Measurements from ENCODE around the gene SUN3. TPM values are rescaled to one million over a fixed set of nuclear protein-coding genes. Genes with fewer than 3 reads are reported as not detected.
A peak's percentile ranks its signal among the peaks of the same experiment; 100 is the strongest.

The SUN3 gene
- total and polyA plus RNA-seq, 9 of the 15 experiments (the other 6 are each of a cell fraction or from before 2014, with no cell fraction given), result 0.04 to 0.06 TPM; not detected in 7

DNA sequence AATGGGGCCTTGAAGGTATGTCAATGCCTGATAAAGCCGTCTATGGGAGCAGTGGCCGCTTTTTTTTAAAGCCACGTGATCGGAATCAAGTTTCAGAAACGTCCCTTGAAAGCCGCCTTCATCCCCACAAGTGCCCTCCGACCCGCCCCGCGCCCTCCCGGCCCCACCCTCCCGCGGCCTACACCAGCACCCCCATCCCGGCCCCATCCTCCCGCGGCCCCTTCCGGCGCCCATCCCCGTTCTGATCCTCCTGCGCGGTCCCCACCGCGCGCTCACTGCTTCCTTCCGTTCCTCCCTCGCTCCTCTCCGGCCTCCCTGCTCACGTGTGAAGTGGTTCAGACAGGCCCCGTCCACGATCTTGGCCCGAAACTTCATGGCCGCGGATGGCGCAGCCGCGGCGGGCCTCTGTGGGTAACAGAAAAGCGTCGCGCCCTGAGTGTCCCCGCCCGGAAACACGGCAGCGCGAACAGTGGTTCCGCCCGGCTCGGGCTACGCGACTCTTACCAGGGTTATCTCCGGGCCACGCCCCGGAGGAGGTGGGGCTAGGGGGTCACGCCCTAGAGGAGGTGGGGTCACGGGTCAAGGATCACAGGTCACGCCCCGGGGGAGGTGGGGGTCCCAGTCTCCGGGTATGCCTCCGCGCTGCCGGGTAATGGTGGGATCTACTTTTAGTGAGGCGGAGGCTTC lies 49.6 kb downstream of the SUN3 start, which contains the start of gene HUS1 (continued):
- TF ChIP-seq KDM4B (IDR thresholded peaks at IDR 0.05; ENCODE audit: borderline replicate concordance in 2 of 2, low read depth in 1 of 2) (peak in 1 of 2 experiments; percentile 85; a peak in 1 of 4 replicates), PML (IDR thresholded peaks at IDR 0.05; ENCODE audit: low read length) (peak; percentile 67), SAP30 (IDR thresholded peaks at IDR 0.05; ENCODE audit: borderline replicate concordance, insufficient read depth, low read depth, low read length, poor library complexity, severe bottlenecking) (no peak), ZNF274 (IDR thresholded peaks at IDR 0.05; ENCODE audit: borderline replicate concordance, low read depth, low read length) (no peak), KLF13 (tag; IDR thresholded peaks at IDR 0.05; ENCODE audit: borderline replicate concordance, low read depth) (peak; percentile 84), GATAD2B (IDR thresholded peaks at IDR 0.05; ENCODE audit: borderline replicate concordance) (peak; percentile 28; the same call in 1 of the 2 replicates), SMARCA4 (IDR thresholded peaks at IDR 0.05) (no peak), NR2F6 (CRISPR knock-in tag; IDR thresholded peaks at IDR 0.05) (0 out of 2 replicates have a peak, but pooled peaks have one; percentile 43), FOXK1 (CRISPR knock-in tag; IDR thresholded peaks at IDR 0.05; ENCODE audit: borderline replicate concordance) (no peak), HEY1 (CRISPR knock-in tag; IDR thresholded peaks at IDR 0.05; ENCODE audit: borderline replicate concordance) (no peak), TARDBP (IDR thresholded peaks at IDR 0.05) (peak; percentile 75; the same call in 1 of the 2 replicates), CHD2 (IDR thresholded peaks at IDR 0.05; ENCODE audit: low read depth, low read length) (peak; percentile 34; the same call in 1 of the 2 replicates), ARID1B (IDR thresholded peaks at IDR 0.05) (peak; percentile 47; the same call in 1 of the 2 replicates)
- TF ChIP-seq, protein P1, sequence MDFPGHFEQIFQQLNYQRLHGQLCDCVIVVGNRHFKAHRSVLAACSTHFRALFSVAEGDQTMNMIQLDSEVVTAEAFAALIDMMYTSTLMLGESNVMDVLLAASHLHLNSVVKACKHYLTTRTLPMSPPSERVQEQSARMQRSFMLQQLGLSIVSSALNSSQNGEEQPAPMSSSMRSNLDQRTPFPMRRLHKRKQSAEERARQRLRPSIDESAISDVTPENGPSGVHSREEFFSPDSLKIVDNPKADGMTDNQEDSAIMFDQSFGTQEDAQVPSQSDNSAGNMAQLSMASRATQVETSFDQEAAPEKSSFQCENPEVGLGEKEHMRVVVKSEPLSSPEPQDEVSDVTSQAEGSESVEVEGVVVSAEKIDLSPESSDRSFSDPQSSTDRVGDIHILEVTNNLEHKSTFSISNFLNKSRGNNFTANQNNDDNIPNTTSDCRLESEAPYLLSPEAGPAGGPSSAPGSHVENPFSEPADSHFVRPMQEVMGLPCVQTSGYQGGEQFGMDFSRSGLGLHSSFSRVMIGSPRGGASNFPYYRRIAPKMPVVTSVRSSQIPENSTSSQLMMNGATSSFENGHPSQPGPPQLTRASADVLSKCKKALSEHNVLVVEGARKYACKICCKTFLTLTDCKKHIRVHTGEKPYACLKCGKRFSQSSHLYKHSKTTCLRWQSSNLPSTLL (IDR thresholded peaks at IDR 0.05), result no peak
- TF ChIP-seq, protein P2, sequence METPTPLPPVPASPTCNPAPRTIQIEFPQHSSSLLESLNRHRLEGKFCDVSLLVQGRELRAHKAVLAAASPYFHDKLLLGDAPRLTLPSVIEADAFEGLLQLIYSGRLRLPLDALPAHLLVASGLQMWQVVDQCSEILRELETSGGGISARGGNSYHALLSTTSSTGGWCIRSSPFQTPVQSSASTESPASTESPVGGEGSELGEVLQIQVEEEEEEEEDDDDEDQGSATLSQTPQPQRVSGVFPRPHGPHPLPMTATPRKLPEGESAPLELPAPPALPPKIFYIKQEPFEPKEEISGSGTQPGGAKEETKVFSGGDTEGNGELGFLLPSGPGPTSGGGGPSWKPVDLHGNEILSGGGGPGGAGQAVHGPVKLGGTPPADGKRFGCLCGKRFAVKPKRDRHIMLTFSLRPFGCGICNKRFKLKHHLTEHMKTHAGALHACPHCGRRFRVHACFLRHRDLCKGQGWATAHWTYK (CRISPR knock-in tag; IDR thresholded peaks at IDR 0.05), result peak; percentile 50; the same call in 1 of the 2 replicates
- TF ChIP-seq, protein P3, sequence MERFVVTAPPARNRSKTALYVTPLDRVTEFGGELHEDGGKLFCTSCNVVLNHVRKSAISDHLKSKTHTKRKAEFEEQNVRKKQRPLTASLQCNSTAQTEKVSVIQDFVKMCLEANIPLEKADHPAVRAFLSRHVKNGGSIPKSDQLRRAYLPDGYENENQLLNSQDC (CRISPR knock-in tag; IDR thresholded peaks at IDR 0.05), result 0 out of 2 replicates have a peak, but pooled peaks have one; percentile 42
- TF ChIP-seq, protein P4, sequence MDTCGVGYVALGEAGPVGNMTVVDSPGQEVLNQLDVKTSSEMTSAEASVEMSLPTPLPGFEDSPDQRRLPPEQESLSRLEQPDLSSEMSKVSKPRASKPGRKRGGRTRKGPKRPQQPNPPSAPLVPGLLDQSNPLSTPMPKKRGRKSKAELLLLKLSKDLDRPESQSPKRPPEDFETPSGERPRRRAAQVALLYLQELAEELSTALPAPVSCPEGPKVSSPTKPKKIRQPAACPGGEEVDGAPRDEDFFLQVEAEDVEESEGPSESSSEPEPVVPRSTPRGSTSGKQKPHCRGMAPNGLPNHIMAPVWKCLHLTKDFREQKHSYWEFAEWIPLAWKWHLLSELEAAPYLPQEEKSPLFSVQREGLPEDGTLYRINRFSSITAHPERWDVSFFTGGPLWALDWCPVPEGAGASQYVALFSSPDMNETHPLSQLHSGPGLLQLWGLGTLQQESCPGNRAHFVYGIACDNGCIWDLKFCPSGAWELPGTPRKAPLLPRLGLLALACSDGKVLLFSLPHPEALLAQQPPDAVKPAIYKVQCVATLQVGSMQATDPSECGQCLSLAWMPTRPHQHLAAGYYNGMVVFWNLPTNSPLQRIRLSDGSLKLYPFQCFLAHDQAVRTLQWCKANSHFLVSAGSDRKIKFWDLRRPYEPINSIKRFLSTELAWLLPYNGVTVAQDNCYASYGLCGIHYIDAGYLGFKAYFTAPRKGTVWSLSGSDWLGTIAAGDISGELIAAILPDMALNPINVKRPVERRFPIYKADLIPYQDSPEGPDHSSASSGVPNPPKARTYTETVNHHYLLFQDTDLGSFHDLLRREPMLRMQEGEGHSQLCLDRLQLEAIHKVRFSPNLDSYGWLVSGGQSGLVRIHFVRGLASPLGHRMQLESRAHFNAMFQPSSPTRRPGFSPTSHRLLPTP (IDR thresholded peaks at IDR 0.05; ENCODE audit: borderline replicate concordance, extremely low read depth, insufficient read length), result no peak
- TF ChIP-seq, protein P5, sequence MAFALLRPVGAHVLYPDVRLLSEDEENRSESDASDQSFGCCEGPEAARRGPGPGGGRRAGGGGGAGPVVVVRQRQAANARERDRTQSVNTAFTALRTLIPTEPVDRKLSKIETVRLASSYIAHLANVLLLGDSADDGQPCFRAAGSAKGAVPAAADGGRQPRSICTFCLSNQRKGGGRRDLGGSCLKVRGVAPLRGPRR (CRISPR knock-in tag; IDR thresholded peaks at IDR 0.05), result no peak
- TF ChIP-seq, protein P6, sequence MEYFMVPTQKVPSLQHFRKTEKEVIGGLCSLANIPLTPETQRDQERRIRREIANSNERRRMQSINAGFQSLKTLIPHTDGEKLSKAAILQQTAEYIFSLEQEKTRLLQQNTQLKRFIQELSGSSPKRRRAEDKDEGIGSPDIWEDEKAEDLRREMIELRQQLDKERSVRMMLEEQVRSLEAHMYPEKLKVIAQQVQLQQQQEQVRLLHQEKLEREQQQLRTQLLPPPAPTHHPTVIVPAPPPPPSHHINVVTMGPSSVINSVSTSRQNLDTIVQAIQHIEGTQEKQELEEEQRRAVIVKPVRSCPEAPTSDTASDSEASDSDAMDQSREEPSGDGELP (CRISPR knock-in tag; IDR thresholded peaks at IDR 0.05; ENCODE audit: borderline replicate concordance), result peak; percentile 82
